Endodermal cell (in vitro differentiated cells): ENCODE results near the gene POC1A. TPM values are rescaled to one million over a fixed set of nuclear protein-coding genes. Genes with fewer than 3 reads are reported as not detected.
A peak's percentile ranks its signal among the peaks of the same experiment; 100 is the strongest.

Source experiments
- DNase-seq: peaks from one replicate; pipeline ENCODE4 v3.0.0-alpha.2; 2017
- H3K27ac ChIP-seq: 2 replicates; pipeline ENCODE4 v1.5.1; 2013; ENCODE audit warnings: mild to moderate bottlenecking, low read depth, low read length, moderate library complexity
- H3K27me3 ChIP-seq: 2 replicates; pipeline ENCODE4 v1.6.1; 2013; ENCODE audit warnings: mild to moderate bottlenecking, low read length, moderate library complexity; ENCODE audit not compliant: insufficient read depth, control insufficient read depth, poor library complexity, severe bottlenecking
- H3K36me3 ChIP-seq: 2 replicates; pipeline ENCODE4 v1.7.0; 2013; ENCODE audit warnings: mild to moderate bottlenecking, low read length, moderate library complexity; ENCODE audit not compliant: control insufficient read depth, insufficient read depth
- H3K4me1 ChIP-seq: one replicate; pipeline ENCODE4 v1.7.0; 2013; ENCODE audit warnings: low read length; ENCODE audit not compliant: control insufficient read depth, insufficient read depth
- H3K4me3 ChIP-seq: 2 replicates; pipeline ENCODE4 v1.5.1; 2013; ENCODE audit warnings: mild to moderate bottlenecking, low read length, moderate library complexity
- H3K9ac ChIP-seq: 2 replicates; pipeline ENCODE4 v1.6.1; 2013; ENCODE audit warnings: mild to moderate bottlenecking, low read length, moderate library complexity; ENCODE audit not compliant: poor library complexity, severe bottlenecking; ENCODE audit errors: extremely low read depth
- H3K9me3 ChIP-seq: 2 replicates; pipeline ENCODE4 v1.6.1; 2013; ENCODE audit warnings: mild to moderate bottlenecking, low read length, moderate library complexity; ENCODE audit not compliant: control insufficient read depth
- H3K27ac Mint-ChIP-seq: 2 replicates; pipeline ENCODE4 v1.8.0; 2020; ENCODE audit warnings: mixed read lengths
- H3K27me3 Mint-ChIP-seq: 2 replicates; pipeline ENCODE4 v1.8.0; 2021; ENCODE audit warnings: mild to moderate bottlenecking, mixed read lengths; ENCODE audit not compliant: insufficient read depth
- H3K36me3 Mint-ChIP-seq: 2 replicates; pipeline ENCODE4 v1.8.0; 2020; ENCODE audit warnings: low read depth, mixed read lengths
- H3K4me1 Mint-ChIP-seq: 2 replicates; pipeline ENCODE4 v1.8.0; 2020; ENCODE audit warnings: mixed read lengths
- H3K4me3 Mint-ChIP-seq: 2 replicates; pipeline ENCODE4 v1.8.0; 2020; ENCODE audit warnings: mild to moderate bottlenecking, moderate library complexity, mixed read lengths
- H3K9me3 Mint-ChIP-seq: 2 replicates; pipeline ENCODE4 v1.8.0; 2020; ENCODE audit warnings: mild to moderate bottlenecking, mixed read lengths
- CTCF ChIP-seq: fragments of 200-600 bp; sonication (generic); conservative IDR thresholded peaks from 2 replicates; pipeline ENCODE4 v1.5.0; 2021; ENCODE audit warnings: antibody characterized with exemption, mild to moderate bottlenecking
- WGBS, 2 experiments: methylation state at CpG; one replicate each; pipeline versions ENCODE4 v1.1.5 to v1.1.7; 2013; ENCODE audit warnings: missing lambda C conversion rate in 2 of 2, mixed read lengths in 1 of 2; ENCODE audit not compliant: insufficient coverage in 1 of 2, insufficient read length in 1 of 2; 5-methylcytosine and 5-hydroxymethylcytosine counted together
- total RNA-seq, 2 donors: library from RNA; stranded (reverse); fragmentation: NEBNext Ultra II Directional in 1 of 2; extraction: Animal tissue kit (Norgen Biotek cat#: 25700) in 1 of 2; gene quantifications; 2 replicates in 1 of 2; 3 replicates in 1 of 2; pipeline ENCODE4 v1.2.1, GENCODE V29; 2021

POC1A gene
- total RNA-seq, 2 donors from 2014 or later = 19.7 to 24.0 TPM

GRCh38 chr3:52041118-52041731, 113.0 kb downstream of the POC1A start:
- Histone ChIP-seq H3K4me1 (no peaks in the 10 kb centered on the region), H3K27ac (no peak overlapping the region), H3K36me3 (no peaks in the 10 kb centered on the region), H3K9ac (no peak overlapping the region), H3K4me3 (no peak overlapping the region), H3K27me3 (no peaks in the 10 kb centered on the region), H3K9me3 (no peaks in the 10 kb centered on the region)
- Mint-ChIP-seq H3K27me3 (no peaks in the 10 kb centered on the region), H3K27ac (peak overlapping the region; percentile 9), H3K4me1 (peaks cover 11% of the 10 kb centered on the region), H3K4me3 (no peak overlapping the region), H3K36me3 (no peaks in the 10 kb centered on the region), H3K9me3 (no peaks in the 10 kb centered on the region)
- TF ChIP-seq CTCF = peak; percentile 66
- DNase-seq = peak; percentile 74
- 82 to 93% methylated on average over 2 to 10 of the region's 10 CpGs for WGBS, 2 experiments

GRCh38 chr3:52040600-52040999, 113.6 kb downstream of the POC1A start:
- Histone ChIP-seq H3K27me3 (no peaks in the 10 kb centered on the region), H3K4me3 (no peak overlapping the region), H3K4me1 (no peaks in the 10 kb centered on the region), H3K27ac (peak overlapping the region; percentile 76), H3K9ac (no peak overlapping the region), H3K9me3 (no peaks in the 10 kb centered on the region), H3K36me3 (no peaks in the 10 kb centered on the region)
- Mint-ChIP-seq H3K4me3 (no peak overlapping the region), H3K4me1 (peaks cover 11% of the 10 kb centered on the region), H3K9me3 (no peaks in the 10 kb centered on the region), H3K27ac (peak overlapping the region; percentile 9), H3K27me3 (no peaks in the 10 kb centered on the region), H3K36me3 (no peaks in the 10 kb centered on the region)
- 92 to 100% methylated on average over 3 to 8 of the region's 8 CpGs for WGBS, 2 experiments
- no peak for DNase-seq
- no peak for TF ChIP-seq CTCF

- Histone ChIP-seq H3K4me1 (no peaks in the 10 kb centered on the region), H3K4me3 (no peak overlapping the region), H3K9me3 (no peaks in the 10 kb centered on the region), H3K9ac (no peak overlapping the region), H3K27ac (peak overlapping the region; percentile 84), H3K36me3 (no peaks in the 10 kb centered on the region), H3K27me3 (no peaks in the 10 kb centered on the region)
- Mint-ChIP-seq H3K27me3 (no peaks in the 10 kb centered on the region), H3K36me3 (no peaks in the 10 kb centered on the region), H3K27ac (no peak overlapping the region), H3K9me3 (no peaks in the 10 kb centered on the region), H3K4me1 (peaks cover 11% of the 10 kb centered on the region), H3K4me3 (no peak overlapping the region)
- TF ChIP-seq CTCF = no peak
- 78 to 90% methylated on average over 9 to 17 of the region's 17 CpGs for WGBS, 2 experiments
- DNase-seq = no peak
These were observed 114.4 kb downstream of the POC1A start for GRCh38 chr3:52039846-52040245.
